ENCODE results near the gene PCNX3.

The PCNX3 gene

DNA sequence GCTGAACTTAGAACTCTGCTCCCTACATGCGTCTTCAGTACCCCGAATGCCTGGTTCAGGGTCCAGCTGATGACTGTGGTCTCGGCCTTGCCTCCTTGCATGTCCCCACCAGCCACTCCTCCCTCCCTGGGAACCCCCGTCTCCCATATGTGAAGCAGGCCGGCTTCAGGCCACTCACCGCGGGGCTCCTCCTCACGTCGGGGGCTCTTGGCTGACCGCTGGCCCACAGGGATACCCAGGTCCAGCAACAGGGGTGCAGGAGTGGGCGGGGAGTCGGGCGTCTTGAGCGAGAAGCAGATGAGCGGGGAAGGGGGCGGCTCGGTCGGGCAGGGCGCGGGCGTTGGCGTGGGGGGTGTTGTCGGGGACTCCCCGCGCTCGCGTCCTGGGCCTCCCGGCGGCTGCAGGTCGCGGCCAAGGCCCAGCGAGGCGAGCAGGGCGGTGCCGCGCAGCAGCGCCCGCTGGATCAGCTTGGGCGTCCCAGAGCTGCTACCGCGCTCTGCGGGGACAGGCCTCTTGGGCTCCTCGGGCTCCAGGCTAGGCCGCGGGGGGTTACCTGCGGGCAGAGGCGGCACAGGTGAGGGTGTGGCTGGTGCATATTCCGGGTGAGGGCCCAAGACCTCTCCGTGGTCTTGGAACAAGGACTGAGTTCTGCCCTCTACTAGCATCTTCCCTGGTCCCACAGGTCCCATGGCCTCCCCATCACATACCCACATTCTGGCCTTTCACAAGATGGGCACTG, 16.2 kb upstream of the PCNX3 start:
- no peak for DNase-seq

DNA sequence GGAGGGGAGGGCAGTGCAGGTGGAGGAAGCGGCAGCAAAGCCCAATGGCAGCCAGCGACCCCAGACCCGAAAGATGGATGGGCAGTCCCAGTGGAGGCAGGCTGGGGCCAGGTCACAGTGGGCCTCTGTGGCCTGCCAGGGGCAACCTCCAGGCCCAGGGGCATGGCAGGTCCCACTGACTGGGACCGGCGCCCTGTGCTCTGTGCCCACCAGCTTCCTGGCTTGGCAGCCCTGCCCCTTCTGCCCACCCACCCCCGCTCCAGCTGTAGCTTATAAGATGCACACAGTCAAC, 15.7 kb upstream of the PCNX3 start:
- no peak for DNase-seq

DNA sequence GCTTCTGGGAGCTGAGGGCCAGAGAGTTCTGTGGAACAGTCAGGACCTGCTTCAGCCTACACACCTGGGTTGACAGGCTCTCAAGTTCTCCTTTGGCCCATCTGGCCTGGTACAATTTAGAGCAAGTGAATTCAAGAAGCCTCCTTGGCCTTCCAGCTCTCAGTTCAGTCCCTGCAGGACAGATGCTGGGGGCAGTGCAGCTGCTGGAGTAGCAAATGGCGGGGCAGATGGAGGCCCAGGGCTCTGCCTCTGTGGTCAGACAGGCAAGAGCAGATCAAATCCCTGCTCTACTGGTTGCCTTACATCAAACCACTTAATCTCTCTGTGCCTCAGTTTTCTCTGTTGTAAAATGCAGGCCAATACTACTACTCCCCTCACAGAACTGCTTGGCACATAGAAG, 11.3 kb upstream of the PCNX3 start:
- no peak for DNase-seq

- DNase-seq = peak; percentile 76 to 84
These were observed 8.5 kb upstream of the PCNX3 start for GRCh38 chr11:65606876-65607613.

DNA sequence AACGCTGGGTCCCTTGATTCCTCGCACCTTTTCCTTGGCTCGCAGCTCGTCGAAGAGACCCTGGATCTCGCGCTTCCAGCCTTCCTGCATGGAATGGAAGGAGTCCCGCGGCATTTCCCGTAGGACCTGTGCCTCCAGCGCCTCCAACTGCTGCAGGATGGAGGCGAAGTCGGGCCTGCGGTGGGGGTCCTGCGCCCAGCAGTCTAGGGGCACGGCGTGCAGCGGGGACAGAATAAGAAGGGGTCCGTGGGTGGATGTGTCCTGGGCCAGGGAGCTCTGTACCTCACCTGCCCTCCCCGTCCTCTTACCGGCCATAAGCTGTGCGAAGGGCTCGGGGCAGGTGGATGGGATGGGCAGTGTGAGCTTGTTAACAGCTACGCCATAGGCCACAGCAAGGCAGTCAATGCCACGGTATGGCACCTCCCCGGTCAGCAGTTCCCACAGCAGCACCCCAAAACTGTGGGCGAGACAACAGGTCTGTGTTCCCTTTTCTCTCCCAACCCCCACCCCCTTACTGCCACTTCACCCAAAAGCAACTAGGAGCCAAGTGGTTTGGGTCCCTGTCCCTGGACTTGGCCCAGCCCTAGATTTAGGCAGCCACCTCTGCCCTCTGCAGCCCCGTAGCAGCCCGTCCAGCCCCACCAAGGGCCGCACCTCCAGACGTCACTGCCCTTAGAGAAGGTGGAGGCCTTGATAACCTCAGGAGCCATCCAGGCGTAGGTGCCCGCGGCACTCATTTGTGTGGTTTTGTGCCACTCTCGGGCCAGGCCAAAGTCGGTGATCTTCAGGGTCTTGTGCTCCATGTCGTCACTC, 7.8 kb upstream of the PCNX3 start:
- no peak for DNase-seq

DNA sequence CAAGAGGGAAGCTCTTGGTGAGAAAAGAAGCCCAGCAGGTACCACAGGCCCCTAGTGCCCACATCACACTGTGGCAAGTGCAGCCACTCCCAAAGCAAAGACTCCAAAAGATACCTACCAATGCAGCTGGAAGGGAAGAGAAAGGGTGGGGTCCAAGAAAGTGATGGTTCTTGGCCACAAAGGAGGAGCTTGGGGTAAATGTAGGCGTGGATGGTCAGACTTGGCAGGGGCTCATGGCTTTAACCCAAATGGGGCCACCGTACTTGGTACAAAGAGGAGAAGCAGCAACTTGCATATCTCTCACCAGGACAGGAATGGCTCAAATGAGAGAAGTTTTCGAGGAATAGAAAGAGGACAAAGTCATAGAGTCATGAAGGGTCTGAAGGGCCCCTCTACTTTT, 6.3 kb upstream of the PCNX3 start:
- no peak for DNase-seq

DNA sequence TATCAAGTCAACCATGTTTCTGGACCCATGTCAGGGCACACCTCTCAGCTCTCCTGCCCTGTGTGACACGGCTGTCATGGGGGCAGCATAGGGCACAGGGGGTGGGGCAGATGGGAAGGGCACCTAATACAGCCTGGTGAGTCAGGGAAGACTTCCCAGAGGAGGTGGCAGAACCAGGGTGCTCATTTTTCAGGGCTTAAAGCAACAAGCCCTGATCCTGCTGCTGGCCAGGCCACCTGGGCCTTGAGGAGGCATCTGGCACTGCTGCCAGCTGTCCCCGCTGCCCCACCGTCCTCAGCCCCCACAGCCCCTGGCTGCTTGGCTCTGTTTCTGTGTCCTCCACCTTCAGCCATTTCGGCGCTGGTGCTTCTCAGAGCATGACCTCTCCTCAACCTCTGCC, 5.9 kb upstream of the PCNX3 start:
- DNase-seq = no peak

GRCh38 chr11:65610404-65610803, 5.2 kb upstream of the PCNX3 start:
- DNase-seq = no peak

DNA sequence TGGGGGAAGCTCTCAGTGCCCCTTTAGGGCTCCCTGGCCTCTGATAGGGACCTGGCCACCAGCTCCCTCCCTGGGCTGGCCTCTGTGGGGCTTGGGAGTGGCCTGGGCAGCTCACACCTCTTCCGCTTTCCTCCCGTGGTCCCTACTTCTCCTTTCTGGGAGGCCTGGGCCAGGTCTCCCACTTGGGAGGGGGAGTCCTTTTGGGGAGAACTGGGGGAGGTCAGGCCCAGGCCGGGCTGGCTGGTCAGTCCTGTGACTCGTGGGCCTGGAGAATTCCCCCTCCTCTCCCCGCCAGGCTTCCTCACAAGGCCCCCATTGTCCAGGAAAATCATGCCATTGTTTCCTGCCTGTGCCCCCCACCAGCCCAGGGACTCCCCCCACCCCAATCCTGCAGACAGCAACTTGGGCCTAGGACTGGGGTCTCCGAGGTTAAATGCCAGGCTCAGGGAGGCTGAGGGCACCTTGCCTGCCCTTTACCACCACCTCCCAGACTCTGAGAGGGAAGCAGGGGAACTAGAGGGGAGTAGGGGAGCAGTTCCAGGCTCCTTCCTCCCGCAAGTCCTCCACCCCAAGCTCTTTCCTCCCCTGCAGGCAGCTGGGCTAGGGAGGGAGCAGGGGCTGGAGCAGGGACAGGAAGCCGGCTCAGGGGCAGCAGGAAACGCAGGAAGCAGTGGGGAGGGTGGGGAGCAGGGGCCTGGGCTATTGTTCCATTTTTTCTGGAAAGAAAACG, 4.4 kb upstream of the PCNX3 start:
- no peak for DNase-seq

GRCh38 chr11:65611758-65612603, 3.6 kb upstream of the PCNX3 start:
- DNase-seq = no peak

DNA sequence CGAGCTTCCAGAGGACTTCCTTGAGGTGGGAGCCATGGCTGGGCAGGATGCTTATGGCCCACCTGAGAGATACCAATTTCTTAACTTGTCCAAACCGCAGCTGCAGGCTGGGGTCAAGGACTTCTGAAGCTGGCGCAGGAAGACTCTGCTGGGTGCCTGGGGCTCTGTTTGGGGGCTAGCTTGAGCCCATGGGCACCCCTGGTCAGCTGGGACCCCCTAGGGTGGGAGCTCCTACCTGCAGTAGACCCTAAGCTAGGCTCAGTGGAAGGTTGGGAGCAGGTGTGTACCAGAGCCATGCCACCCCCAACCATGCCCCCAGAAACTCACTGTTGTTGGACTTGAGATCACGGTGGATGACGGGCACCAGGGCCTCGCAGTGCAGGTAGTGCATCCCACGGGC, 2.9 kb upstream of the PCNX3 start:
- DNase-seq = no peak

DNA sequence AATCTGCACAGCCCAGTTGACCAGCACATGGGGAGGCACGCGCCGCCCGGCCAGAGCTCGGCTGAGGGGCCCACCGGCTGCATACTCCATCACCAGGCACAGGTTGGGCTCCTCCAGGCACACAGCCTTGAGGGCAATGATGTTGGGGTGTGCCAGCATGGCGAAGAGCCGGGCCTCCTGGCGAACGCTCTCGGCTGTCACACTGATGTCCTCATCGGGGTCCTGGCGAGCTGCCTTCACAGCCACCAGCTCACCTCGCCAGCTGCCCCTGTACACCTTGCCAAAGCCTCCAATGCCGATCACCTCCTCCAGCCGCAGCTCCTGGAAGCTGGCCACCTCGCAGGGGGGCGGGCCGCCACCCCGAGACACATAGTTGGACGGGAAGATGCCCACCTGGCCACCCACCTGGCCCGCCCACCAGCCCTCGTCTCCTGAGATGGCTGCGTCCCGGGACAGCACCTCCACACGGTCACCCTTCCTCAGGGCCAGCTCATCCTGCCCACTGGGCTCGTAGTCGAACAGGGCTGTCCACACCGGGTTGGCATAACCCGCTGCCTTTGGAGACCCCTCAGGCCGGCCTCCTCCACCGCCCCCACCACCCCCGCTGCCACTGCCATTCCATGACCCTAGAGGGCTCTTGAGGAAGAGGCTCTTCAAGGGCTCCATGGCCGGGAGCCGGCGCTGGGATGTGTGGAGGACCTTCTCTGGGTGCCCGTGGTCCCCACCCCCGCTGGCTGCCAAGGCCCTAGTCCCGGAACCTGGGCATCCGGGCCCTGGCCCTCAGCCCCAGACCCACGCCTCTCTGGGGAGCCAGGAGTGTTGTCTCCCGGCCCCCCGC, 2.3 kb upstream of the PCNX3 start:
- no peak for DNase-seq

DNA sequence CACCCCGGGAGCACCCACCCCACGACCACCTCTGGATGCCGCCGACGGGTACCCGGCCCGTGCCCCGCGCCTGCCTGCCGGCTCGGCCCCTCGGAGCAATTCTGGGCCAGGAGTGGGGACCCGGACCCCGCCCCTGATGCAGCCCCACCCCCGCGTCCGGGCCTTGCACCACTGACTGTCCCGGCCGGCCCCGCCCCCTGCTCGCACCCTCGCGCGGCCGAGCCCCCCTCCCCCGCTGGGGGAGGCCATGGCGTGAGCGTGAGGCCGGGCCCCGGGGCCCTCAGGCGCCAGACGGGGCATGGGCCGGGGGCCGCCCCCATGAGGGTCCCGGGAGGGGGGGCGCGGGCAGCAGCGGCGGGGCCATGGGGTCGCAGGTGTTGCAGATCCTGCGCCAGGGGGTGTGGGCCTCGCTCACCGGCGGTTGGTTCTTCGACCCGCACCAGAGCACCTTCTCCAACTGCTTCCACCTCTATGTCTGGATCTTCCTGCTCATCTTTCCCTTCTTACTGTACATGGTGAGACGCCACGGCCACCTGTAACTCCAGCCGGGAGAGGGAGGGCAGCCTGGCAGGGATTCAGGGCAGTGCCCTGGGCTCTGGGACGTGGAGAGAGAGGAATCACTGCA, 486 bp downstream of the PCNX3 start:
- peak in 1 of 2 experiments; percentile 17 for DNase-seq

DNA sequence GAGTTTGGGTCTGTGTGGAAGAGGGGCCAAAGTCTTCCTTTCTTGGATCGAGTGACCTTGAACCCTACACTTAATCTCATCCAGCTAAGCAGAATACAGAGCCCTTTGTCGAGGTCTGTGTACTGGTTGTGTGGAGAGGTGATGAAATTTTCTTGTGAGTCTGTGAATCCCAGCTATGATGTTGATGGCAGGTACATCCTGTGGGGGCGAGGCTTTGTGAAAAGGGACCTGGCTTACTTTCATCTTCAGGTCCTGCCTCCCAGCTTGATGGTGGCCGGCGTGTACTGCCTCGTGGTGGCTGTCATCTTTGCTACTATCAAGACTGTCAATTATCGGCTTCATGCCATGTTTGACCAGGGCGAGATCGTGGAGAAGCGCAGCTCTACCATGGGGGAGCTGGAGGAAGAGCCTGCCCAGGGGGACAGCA, 1.0 kb downstream of the PCNX3 start:
- DNase-seq = no peak

GRCh38 chr11:65617136-65617850, 1.7 kb downstream of the PCNX3 start:
- DNase-seq = no peak

- DNase-seq = no peak
These were observed 2.6 kb downstream of the PCNX3 start for GRCh38 chr11:65617990-65618751.

GRCh38 chr11:65618763-65619162, 3.2 kb downstream of the PCNX3 start:
- DNase-seq = no peak

- DNase-seq = no peak
These were observed 3.8 kb downstream of the PCNX3 start for GRCh38 chr11:65619281-65619928.

GRCh38 chr11:65620666-65621065, 5.1 kb downstream of the PCNX3 start:
- DNase-seq = no peak

Data from SHP77 (cell line).